Mammary epithelial cell (primary cell): ENCODE results near the gene BLACAT1.

Source experiments
- CTCF ChIP-seq, 2 donors: IDR thresholded peaks in 1 of 2; conservative IDR thresholded peaks in 1 of 2; 2 replicates each; pipeline ENCODE4 v1.5.1; 2011 to 2012; ENCODE audit warnings: inconsistent platforms in 2 of 2, low read length in 2 of 2, mild to moderate bottlenecking in 2 of 2, control low read depth in 1 of 2, low read depth in 1 of 2; ENCODE audit not compliant: insufficient read depth in 1 of 2; ENCODE audit errors: extremely low read depth in 1 of 2
- EZH2 ChIP-seq: IDR thresholded peaks from 2 replicates; pipeline ENCODE4 v1.6.1; 2012; ENCODE audit warnings: low read length, inconsistent platforms, borderline replicate concordance

- no peak for TF ChIP-seq CTCF (conservative IDR thresholded peaks at IDR 0.05 in 1 of 2, IDR thresholded peaks at IDR 0.05 in 1 of 2; ENCODE audit: extremely low read depth in 1 of 2, insufficient read depth in 1 of 2, low read depth in 1 of 2, low read length in 2 of 2)
- TF ChIP-seq EZH2: no peak
These were observed 4.1 kb downstream of the BLACAT1 start for GRCh38 chr1:205451759-205452164.
